SIG-M5 treated with dmso at 0.1 percent for 504 hours (cell line): ENCODE results near the gene GALNS.
A peak's percentile ranks its signal among the peaks of the same experiment; 100 is the strongest.
"Not testable (repeated sequence)": the region's sequence is repeated elsewhere in the genome, so short reads cannot be mapped to it uniquely, and the experiment has no call there.

Source experiments
- DNase-seq: peaks from one replicate; lab custom pipeline; 2025; ENCODE audit not compliant: unreplicated experiment; lab: John Stamatoyannopoulos, UW

GALNS gene

GRCh38 chr16:88889702-88890352 lies 33.1 kb upstream of the GALNS start:
- DNase-seq = not testable (repeated sequence)

DNA sequence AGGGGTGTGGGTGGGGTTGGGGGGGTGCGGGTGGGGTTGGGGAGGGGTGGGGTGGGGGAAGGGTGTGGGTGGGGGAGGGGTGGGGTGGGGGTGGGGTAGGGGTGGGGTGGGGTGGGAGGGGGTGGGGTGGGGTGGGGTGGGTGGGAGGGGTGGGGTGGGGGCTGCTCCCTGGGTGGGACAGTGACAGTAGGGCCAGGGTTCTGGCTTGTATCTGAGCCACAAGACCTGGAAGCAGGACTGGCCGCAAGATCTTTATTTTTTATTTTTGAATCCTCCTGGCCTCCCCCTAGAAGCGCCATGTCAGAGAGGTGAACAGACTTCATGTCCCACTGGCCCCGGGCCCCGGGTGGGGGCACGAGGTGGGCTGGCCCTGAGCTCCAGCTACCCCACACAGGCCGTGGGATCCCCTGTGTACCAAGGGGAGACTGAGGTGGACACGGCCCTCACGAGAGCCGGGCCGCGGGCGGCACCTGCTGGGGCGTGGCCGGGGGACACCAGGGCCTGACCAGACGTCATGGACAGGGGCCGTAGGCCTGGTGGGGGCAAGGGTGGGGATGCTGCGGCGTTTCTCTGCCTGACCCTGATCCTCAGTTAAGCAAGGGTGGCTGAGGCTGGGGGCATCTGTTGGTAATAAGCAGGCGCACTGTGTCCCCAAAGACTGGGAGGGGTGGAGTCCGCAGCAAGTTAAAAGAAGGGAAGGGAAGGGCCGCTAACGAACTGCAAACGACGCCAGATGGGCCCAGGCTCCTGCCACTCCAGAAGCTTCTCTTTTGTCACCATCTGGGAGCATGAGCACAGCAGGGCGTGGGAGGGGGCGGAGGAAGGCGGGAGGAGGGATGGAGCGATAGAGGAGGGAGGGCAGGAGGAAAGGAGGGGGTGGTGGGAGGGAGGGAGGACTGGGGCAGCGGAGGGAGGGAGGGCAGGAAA lies 32.0 kb upstream of the GALNS start:
- no peak for DNase-seq

DNA sequence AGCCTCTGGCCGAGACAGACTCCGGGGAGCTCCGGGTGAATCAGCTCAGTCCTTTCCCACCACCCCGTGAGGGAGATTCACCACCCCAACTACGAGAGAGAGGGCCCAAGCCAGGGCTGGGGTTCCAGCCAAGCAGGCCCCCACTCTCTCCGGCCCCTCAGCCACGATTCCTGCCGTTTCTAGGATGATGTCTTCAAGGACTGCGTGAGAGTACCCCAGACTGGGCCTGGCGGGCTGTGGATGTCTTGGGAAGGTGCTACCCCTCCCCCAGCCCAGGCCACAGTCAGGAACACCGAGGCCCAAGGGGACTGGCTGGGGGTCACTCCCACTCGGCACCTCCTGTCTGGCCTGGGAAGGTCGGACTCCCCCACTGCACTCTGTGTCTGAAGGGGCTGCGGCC lies 31.3 kb upstream of the GALNS start:
- no peak for DNase-seq

- no peak for DNase-seq
Observed at GRCh38 chr16:88886845-88887521, 30.2 kb upstream of the GALNS start.

DNA sequence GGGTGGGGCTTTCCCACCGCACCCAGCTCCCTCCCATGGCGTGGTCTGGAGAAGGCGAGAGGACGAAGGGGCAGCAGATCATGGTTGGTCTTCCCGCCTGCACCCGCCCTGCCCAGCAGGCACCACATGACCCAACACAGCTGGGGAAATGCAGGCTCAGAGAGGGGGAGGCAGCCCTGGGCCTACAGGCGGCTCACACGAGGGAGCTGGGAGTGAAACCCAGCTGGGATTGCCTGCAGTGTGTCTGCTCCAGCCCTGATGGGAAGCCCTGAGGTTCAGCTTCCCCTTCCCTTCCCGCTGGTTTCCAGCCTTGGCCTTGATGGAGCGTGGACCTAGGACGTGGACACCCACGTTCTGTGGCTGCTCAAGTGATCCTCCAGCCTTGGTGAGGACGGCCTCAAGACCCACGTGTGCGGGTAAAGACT lies 29.7 kb upstream of the GALNS start:
- DNase-seq = no peak

DNA sequence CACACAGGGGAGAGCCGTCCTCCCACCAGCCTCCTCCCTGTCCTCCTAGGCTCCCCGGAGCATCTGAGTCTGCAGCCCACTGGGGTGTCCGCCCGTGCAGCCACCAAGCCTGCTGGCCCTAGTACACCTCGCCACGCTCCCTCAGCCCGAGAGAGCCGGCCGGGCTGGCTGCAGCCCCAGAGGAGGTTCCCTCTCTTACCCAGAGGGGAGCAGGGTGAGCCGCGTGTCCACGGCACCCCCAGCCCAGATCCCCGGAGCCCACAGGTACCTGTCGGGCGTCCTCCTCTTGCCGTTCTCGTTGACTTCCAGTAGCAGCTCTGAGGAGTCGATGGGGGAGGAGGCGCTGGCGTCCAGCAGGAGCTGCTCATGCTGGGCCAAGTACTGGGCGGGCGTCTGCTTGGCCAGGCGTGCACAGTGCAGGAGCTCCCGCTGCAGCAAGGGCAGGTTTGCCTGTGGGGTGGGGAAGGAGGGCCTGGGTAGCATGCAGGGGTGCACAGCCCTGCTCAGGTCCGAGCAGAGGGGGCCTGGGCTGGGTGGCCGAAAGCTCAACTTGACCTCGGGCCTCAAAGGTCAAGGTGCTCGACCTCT lies 29.0 kb upstream of the GALNS start:
- DNase-seq = no peak

- DNase-seq = no peak
Observed at GRCh38 chr16:88884569-88885271, 28.0 kb upstream of the GALNS start.

DNA sequence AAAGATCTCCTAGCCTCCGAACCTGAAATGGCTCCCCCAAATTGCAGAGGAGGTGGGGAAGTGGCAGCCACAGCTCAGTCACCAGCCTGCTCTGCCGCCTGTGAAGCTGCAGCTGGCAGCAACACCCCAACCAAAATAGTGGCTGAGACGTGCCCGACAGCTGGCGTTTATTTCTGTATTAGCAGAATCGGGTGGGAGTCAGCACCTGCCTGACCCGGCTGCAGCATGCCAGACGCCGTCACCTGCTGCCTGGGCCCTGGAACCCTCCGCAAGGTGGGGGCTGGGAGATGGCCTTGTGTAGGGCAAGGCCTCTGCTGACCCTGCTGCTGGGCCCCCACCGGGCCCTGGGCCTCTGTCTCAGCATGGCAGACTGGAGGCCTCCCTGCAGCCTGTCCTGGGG lies 27.2 kb upstream of the GALNS start:
- no peak for DNase-seq

DNA sequence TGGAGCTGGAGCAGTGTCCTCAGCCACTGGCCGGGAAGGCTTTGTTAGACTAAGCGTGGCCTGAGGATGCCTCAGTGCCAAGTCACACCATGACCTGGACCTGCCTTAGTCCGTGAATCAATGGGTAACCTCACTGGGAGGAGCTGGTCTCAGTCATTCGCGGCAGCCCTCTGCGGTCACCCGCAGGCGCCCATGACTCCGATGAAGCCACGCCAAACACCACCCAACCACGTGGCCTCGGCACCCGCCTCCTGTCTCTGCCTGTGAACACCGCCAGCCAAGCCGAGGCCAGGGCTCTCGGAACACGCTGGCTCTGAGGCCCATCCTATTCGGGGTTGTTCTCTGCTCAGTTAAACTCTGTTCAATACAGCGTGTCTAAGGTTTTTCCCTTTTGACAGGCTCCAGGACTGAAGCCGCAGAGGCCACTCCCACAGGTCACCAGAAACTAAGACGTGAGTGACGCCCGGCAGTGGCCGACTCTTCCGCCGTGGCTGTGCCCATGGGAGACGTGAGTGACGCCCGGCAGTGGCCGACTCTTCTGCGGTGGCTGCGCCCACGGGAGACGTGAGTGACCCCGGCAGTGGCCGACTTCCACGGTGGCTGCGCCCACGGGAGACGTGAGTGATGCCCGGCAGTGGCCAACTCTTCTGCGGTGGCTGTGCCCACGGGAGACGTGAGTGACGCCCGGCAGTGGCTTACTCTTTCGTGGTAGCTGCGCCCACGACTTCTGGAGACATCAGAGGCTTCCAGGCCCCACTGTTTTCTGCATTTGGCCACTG lies 26.6 kb upstream of the GALNS start:
- DNase-seq = no peak

GRCh38 chr16:88882358-88883030 lies 25.7 kb upstream of the GALNS start:
- DNase-seq = peak; percentile 36

GRCh38 chr16:88881675-88882357 lies 25.1 kb upstream of the GALNS start:
- no peak for DNase-seq

DNA sequence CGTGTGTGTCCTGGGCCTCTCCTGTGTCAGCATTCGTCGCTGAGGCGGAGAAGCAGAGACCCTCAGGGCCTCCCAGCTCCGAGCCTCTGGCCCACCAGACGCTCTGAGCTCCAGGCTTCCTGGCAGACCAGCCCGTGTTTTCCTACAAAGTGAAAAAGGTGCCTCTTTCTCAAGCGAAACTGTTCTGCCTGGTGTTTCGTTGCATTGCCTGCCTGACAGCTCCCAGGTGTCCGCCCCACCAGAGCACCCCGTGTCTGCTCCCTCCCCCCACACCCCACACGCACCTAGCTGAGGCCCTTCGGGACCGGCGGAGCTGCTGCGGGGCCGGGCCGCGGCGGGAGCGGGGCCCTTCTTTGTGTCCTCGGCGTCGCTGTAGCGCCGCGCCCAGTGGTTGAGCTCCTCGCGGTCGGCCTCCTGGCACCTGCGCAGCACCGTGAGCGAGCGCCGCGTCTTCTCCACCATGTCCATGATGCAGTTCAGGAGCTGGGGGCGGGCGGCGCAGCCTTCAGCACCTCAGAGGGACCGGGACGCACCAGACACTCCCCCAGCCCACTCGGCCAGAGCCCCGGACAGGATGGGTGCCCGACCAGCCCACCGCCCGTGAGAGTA lies 24.4 kb upstream of the GALNS start:
- DNase-seq = no peak

GRCh38 chr16:88880226-88881006 lies 23.7 kb upstream of the GALNS start:
- no peak for DNase-seq

- no peak for DNase-seq
Observed at GRCh38 chr16:88879788-88880055, 23.0 kb upstream of the GALNS start.

DNA sequence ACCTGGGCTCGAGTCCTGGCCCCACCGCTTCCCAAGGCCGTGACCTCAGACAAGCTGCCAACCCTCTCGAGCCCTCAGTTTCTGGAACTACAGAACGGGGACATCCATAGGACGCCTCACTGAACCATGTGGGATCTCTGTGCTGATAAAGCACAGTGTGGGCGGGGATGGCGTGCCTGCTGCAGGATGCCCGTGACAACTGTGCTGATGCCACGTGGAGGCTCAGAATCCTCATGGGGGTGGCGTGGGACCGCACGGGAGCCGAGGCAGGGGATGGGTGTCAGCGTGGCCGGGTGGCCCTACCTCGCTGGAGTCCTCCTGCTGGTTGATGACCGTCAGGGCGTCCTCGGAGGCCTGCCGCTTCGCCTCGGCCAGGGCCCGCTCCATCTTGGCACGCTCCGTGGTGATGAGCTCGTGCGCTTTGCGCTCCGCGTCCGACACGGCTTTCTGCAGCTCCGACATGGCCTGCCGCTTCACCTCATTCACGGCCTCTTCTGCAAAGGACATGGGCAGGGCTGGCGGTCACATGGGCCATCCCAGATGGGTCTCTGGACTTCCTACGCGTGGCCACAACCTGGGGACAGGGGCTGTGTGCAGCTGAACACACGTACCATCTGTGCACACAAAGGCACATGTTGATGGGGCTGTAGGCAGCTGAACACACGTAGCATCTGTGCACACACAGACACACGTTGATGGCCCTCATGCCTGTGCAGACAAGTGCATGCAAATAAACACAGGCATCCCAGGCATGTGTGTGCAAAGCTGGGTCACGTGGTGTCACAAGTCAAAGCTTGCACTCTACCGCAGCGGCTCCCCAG lies 22.4 kb upstream of the GALNS start:
- no peak for DNase-seq

DNA sequence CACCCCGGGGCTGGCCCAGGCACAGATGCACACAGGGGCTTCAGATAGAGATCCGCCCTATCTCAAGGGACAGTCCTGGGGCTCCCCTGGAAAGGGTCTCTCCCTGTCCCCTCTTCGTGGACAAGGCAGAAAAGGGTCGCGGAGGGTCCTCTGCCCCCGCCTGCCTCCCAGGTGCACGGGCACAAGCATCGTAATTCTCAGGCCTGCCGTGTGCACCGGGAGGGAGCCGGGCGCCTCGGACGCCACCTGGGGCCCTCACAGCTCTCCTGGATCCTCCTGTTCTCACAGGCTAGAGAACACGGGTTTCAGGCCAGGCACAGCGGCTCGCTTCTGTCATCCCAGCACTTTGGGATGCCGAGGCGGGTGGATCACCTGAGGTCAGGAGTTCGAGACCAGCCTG lies 21.6 kb upstream of the GALNS start:
- DNase-seq = no peak
